Astrocyte (in vitro differentiated cells and primary cell): ENCODE measurements around the gene ZNF776. TPM values are rescaled to one million over a fixed set of nuclear protein-coding genes. Genes with fewer than 3 reads are reported as not detected.

Experiments used
- DNase-seq: peaks from one replicate; pipeline ENCODE4 v3.0.0-alpha.2; 2010; ENCODE audit warnings: low read depth
- FAIRE-seq: peaks from 2 replicates; lab custom pipeline; 2011; peaks lifted over from hg19 to GRCh38; lab: Jason Lieb, UNC
- H2AFZ ChIP-seq: 2 replicates; pipeline ENCODE4 v1.6.0; 2012; ENCODE audit warnings: low read depth, low read length, inconsistent platforms
- H3K27ac ChIP-seq: 2 replicates; pipeline ENCODE4 v1.5.1; 2011; ENCODE audit warnings: low read depth, low read length, inconsistent platforms
- H3K27me3 ChIP-seq: 2 replicates; pipeline ENCODE4 v1.6.0; 2011; ENCODE audit warnings: low read length, inconsistent platforms; ENCODE audit not compliant: insufficient read depth
- H3K36me3 ChIP-seq: 2 replicates; pipeline ENCODE4 v1.5.1; 2011; ENCODE audit warnings: low read length, inconsistent platforms; ENCODE audit not compliant: insufficient read depth
- H3K4me1 ChIP-seq: 2 replicates; pipeline ENCODE4 v1.5.1; 2011; ENCODE audit warnings: low read length, inconsistent platforms; ENCODE audit not compliant: insufficient read depth
- H3K4me2 ChIP-seq: 2 replicates; pipeline ENCODE4 v1.6.0; 2012; ENCODE audit warnings: low read length, inconsistent platforms
- H3K4me3 ChIP-seq: 2 replicates; pipeline ENCODE4 v1.5.1; 2011; ENCODE audit warnings: low read depth, mild to moderate bottlenecking, low read length, inconsistent platforms; ENCODE audit not compliant: insufficient read depth
- H3K79me2 ChIP-seq: 2 replicates; pipeline ENCODE4 v1.6.0; 2012; ENCODE audit warnings: mild to moderate bottlenecking, low read length, inconsistent platforms; ENCODE audit not compliant: insufficient read depth
- H3K9ac ChIP-seq: 2 replicates; pipeline ENCODE4 v1.6.0; 2012; ENCODE audit warnings: mild to moderate bottlenecking, low read length, inconsistent platforms
- H3K9me3 ChIP-seq: 2 replicates; pipeline ENCODE4 v1.5.1; 2012; ENCODE audit warnings: low read depth, mild to moderate bottlenecking, low read length, inconsistent platforms; ENCODE audit not compliant: insufficient read depth
- H4K20me1 ChIP-seq: 2 replicates; pipeline ENCODE4 v1.6.0; 2012; ENCODE audit warnings: low read length, inconsistent platforms; ENCODE audit not compliant: insufficient read depth
- H3K27ac Mint-ChIP-seq: one replicate; pipeline ENCODE4 v1.8.0; 2021; ENCODE audit warnings: mild to moderate bottlenecking, mixed read lengths; ENCODE audit not compliant: unreplicated experiment
- H3K27me3 Mint-ChIP-seq: one replicate; pipeline ENCODE4 v1.8.0; 2021; ENCODE audit warnings: low read depth, mixed read lengths; ENCODE audit not compliant: unreplicated experiment
- H3K36me3 Mint-ChIP-seq: one replicate; pipeline ENCODE4 v1.8.0; 2021; ENCODE audit warnings: low read depth, mixed read lengths; ENCODE audit not compliant: unreplicated experiment
- H3K4me1 Mint-ChIP-seq: one replicate; pipeline ENCODE4 v1.8.0; 2021; ENCODE audit warnings: low read depth, mixed read lengths; ENCODE audit not compliant: unreplicated experiment
- H3K4me3 Mint-ChIP-seq: one replicate; pipeline ENCODE4 v1.8.0; 2021; ENCODE audit warnings: mild to moderate bottlenecking, moderate library complexity, mixed read lengths; ENCODE audit not compliant: unreplicated experiment
- H3K9me3 Mint-ChIP-seq: one replicate; pipeline ENCODE4 v1.8.0; 2021; ENCODE audit warnings: mild to moderate bottlenecking, mixed read lengths; ENCODE audit not compliant: unreplicated experiment
- CTCF ChIP-seq: IDR thresholded peaks from 2 replicates; pipeline ENCODE4 v1.5.1; 2011; ENCODE audit warnings: low read depth, mild to moderate bottlenecking, inconsistent platforms, low read length, moderate library complexity; ENCODE audit not compliant: insufficient read depth
- EZH2 ChIP-seq: IDR thresholded peaks from 2 replicates; pipeline ENCODE4 v1.6.1; 2012; ENCODE audit warnings: mild to moderate bottlenecking, low read length, inconsistent platforms; ENCODE audit not compliant: insufficient read depth
- total RNA-seq: library from RNA; stranded (reverse); gene quantifications from 2 replicates; pipeline ENCODE4 v1.2.1, GENCODE V29; 2021

Gene ZNF776
- total RNA-seq, 1 donor from 2014 or later: 17.4 TPM

GRCh38 chr19:57802269-57802668 lies 55.7 kb downstream of the ZNF776 start:
- Mint-ChIP-seq H3K4me1 (peaks cover 33% of the 10 kb centered on the region), H3K4me3 (peak overlapping the region; percentile 78), H3K27me3 (no peaks in the 10 kb centered on the region), H3K9me3 (no peaks in the 10 kb centered on the region), H3K36me3 (peaks cover 15% of the 10 kb centered on the region), H3K27ac (peak overlapping the region; percentile 36)
- H3K27me3 ChIP-seq: no peaks in the 10 kb centered on the region
- no peak for FAIRE-seq
- TF ChIP-seq EZH2: no peak
- no peak for TF ChIP-seq CTCF
- H2AFZ ChIP-seq: no peak overlapping the region
- H3K4me2 ChIP-seq: peak overlapping the region; percentile 34
- no peak for DNase-seq
- H3K9me3 ChIP-seq: no peaks in the 10 kb centered on the region
- H3K27ac ChIP-seq: no peak overlapping the region
- no peaks in the 10 kb centered on the region for H4K20me1 ChIP-seq
- H3K36me3 ChIP-seq: peaks cover 8% of the 10 kb centered on the region
- H3K79me2 ChIP-seq: peaks cover 27% of the 10 kb centered on the region
- H3K9ac ChIP-seq: no peak overlapping the region
- no peak overlapping the region for H3K4me3 ChIP-seq
- H3K4me1 ChIP-seq: peaks cover 11% of the 10 kb centered on the region

- H3K27me3 Mint-ChIP-seq: no peaks in the 10 kb centered on the region
- Histone ChIP-seq H3K27ac (peak overlapping the region; percentile 94), H3K36me3 (peaks cover 13% of the 10 kb centered on the region), H4K20me1 (no peaks in the 10 kb centered on the region), H2AFZ (no peak overlapping the region), H3K9ac (peak overlapping the region; percentile 97), H3K4me3 (peak overlapping the region; percentile 96), H3K27me3 (no peaks in the 10 kb centered on the region), H3K4me2 (peak overlapping the region; percentile 99), H3K4me1 (peaks cover 11% of the 10 kb centered on the region), H3K79me2 (peaks cover 27% of the 10 kb centered on the region), H3K9me3 (no peaks in the 10 kb centered on the region)
- H3K4me1 Mint-ChIP-seq: peaks cover 33% of the 10 kb centered on the region
- TF ChIP-seq CTCF: no peak
- TF ChIP-seq EZH2: no peak
- DNase-seq (no peak), FAIRE-seq (no peak)
- peaks cover 22% of the 10 kb centered on the region for H3K36me3 Mint-ChIP-seq
- H3K9me3 Mint-ChIP-seq: no peaks in the 10 kb centered on the region
- peak overlapping the region; percentile 91 for H3K4me3 Mint-ChIP-seq
- H3K27ac Mint-ChIP-seq: peak overlapping the region; percentile 99
Measured at GRCh38 chr19:57803265-57803593, 56.6 kb downstream of the ZNF776 start.

GRCh38 chr19:57803594-57804325 lies 57.1 kb downstream of the ZNF776 start:
- Histone ChIP-seq H3K27me3 (no peaks in the 10 kb centered on the region), H2AFZ (peak overlapping the region; percentile 81), H4K20me1 (no peaks in the 10 kb centered on the region), H3K4me3 (peak overlapping the region; percentile 96), H3K27ac (peak overlapping the region; percentile 94), H3K4me1 (peaks cover 11% of the 10 kb centered on the region), H3K9me3 (peaks cover 3% of the 10 kb centered on the region), H3K79me2 (peaks cover 27% of the 10 kb centered on the region), H3K9ac (peak overlapping the region; percentile 97), H3K4me2 (peak overlapping the region; percentile 99), H3K36me3 (peaks cover 14% of the 10 kb centered on the region)
- Mint-ChIP-seq H3K9me3 (no peaks in the 10 kb centered on the region), H3K27me3 (no peaks in the 10 kb centered on the region), H3K36me3 (peaks cover 25% of the 10 kb centered on the region), H3K4me1 (peaks cover 33% of the 10 kb centered on the region), H3K4me3 (peak overlapping the region; percentile 91), H3K27ac (peak overlapping the region; percentile 99)
- TF ChIP-seq EZH2: no peak
- no peak for TF ChIP-seq CTCF
- peak; percentile 99 for DNase-seq
- peak; percentile 9 for FAIRE-seq
